NCI-H446 treated with DMSO at 0.1 percent for 48 hours (cell line): ENCODE measurements around the gene KRTAP5-9.
"Not testable (repeated sequence)": the region's sequence is repeated elsewhere in the genome, so short reads cannot be mapped to it uniquely, and the experiment has no call there.

ENCODE experiments used
- DNase-seq: peaks from one replicate; lab custom pipeline; 2025; lab: John Stamatoyannopoulos, UW

KRTAP5-9 gene

GRCh38 chr11:71563406-71563805, 15.2 kb downstream of the KRTAP5-9 start:
- DNase-seq, result no peak

GRCh38 chr11:71564430-71564829, 16.2 kb downstream of the KRTAP5-9 start:
- no peak for DNase-seq

- no peak for DNase-seq
Measured at GRCh38 chr11:71565263-71565662, 17.0 kb downstream of the KRTAP5-9 start, which contains the start of gene KRTAP5-10. Gene KRTAP5-10 (plus strand): TSS chr11:71565563. CDS start chr11:71565588, 25 bp downstream.

GRCh38 chr11:71566081-71566620, 17.9 kb downstream of the KRTAP5-9 start:
- no peak for DNase-seq

- not testable (repeated sequence) for DNase-seq
Measured at GRCh38 chr11:71566626-71567599, 18.7 kb downstream of the KRTAP5-9 start.

GRCh38 chr11:71567633-71568032, 19.4 kb downstream of the KRTAP5-9 start:
- not testable (repeated sequence) for DNase-seq

GRCh38 chr11:71568704-71569349, 20.6 kb downstream of the KRTAP5-9 start:
- no peak for DNase-seq

- DNase-seq, result not testable (repeated sequence)
Measured at GRCh38 chr11:71571101-71571850, 23.1 kb downstream of the KRTAP5-9 start.

GRCh38 chr11:71572811-71573210, 24.6 kb downstream of the KRTAP5-9 start:
- no peak for DNase-seq

GRCh38 chr11:71574418-71574817, 26.2 kb downstream of the KRTAP5-9 start:
- DNase-seq, result no peak

- no peak for DNase-seq
Measured at GRCh38 chr11:71575723-71576424, 27.7 kb downstream of the KRTAP5-9 start.

- DNase-seq, result not testable (repeated sequence)
Measured at GRCh38 chr11:71576688-71577465, 28.7 kb downstream of the KRTAP5-9 start.

GRCh38 chr11:71577469-71578004, 29.3 kb downstream of the KRTAP5-9 start:
- no peak for DNase-seq

GRCh38 chr11:71579513-71579912, 31.3 kb downstream of the KRTAP5-9 start:
- DNase-seq, result not testable (repeated sequence)

- peak; percentile 51 for DNase-seq
Measured at GRCh38 chr11:71580057-71581003, 32.1 kb downstream of the KRTAP5-9 start.

- DNase-seq, result no peak
Measured at GRCh38 chr11:71581826-71582225, 33.6 kb downstream of the KRTAP5-9 start.

- no peak for DNase-seq
Measured at GRCh38 chr11:71582309-71582895, 34.2 kb downstream of the KRTAP5-9 start, which contains the start of gene KRTAP5-11. Gene KRTAP5-11 (minus strand): TSS chr11:71582875. CDS start chr11:71582837, 38 bp downstream.

- DNase-seq, result not testable (repeated sequence)
Measured at GRCh38 chr11:71582969-71583368, 34.7 kb downstream of the KRTAP5-9 start.
